K562 (cell line): ENCODE results near the gene UBE3B.

Experiments
- CREB3 ChIP-seq: fragments of 450-650 bp; conservative IDR thresholded peaks from 2 replicates; pipeline ENCODE4 v1.6.1; 2016; ENCODE audit warnings: missing genetic modification characterization, low read depth, mild to moderate bottlenecking, missing compliant biosample characterization, moderate library complexity
- CTCF ChIP-seq, 3 experiments: IDR thresholded peaks in 2 of 3; conservative IDR thresholded peaks in 1 of 3; 2 replicates each; pipeline ENCODE4 v1.5.1; 2011 to 2012; ENCODE audit warnings: low read length in 3 of 3, mild to moderate bottlenecking in 3 of 3, control low read depth in 2 of 3, improper control_type of control experiment in 1 of 3, inconsistent platforms in 1 of 3, low read depth in 1 of 3, mixed read lengths in 1 of 3, moderate library complexity in 1 of 3; ENCODE audit not compliant: insufficient read depth in 2 of 3
- E2F6 ChIP-seq, 2 experiments: IDR thresholded peaks; 2 replicates each; pipeline ENCODE4 v1.6.1; 2011; ENCODE audit warnings: borderline replicate concordance in 1 of 2, control low read depth in 1 of 2, low read depth in 1 of 2, low read length in 1 of 2, mild to moderate bottlenecking in 1 of 2, mixed read lengths in 1 of 2, moderate library complexity in 1 of 2; ENCODE audit not compliant: insufficient read depth in 1 of 2, insufficient read length in 1 of 2, poor library complexity in 1 of 2, severe bottlenecking in 1 of 2; ENCODE audit errors: extremely low read depth in 1 of 2
- JUND ChIP-seq, 2 experiments: IDR thresholded peaks; 2 replicates in 1 of 2; 3 replicates in 1 of 2; pipeline ENCODE4 v1.6.1; 2011; ENCODE audit warnings: borderline replicate concordance in 2 of 2, low read depth in 2 of 2, low read length in 2 of 2, improper control_type of control experiment in 1 of 2, missing biosample characterization in 1 of 2, missing genetic modification characterization in 1 of 2, missing genetic modification reagents in 1 of 2
- MAX ChIP-seq: sonication (generic); formaldehyde crosslinking; IDR thresholded peaks from 2 replicates; pipeline ENCODE4 v1.9.0; 2022; ENCODE audit warnings: mild to moderate bottlenecking, missing genetic modification reagents
- MYC ChIP-seq, 2 experiments: fragments of 250-450 bp in 1 of 2; sonication (Bioruptor Pico) in 1 of 2; IDR thresholded peaks; 2 replicates each; pipeline versions ENCODE4 v1.5.1 to v1.6.1; 2012 to 2021; ENCODE audit warnings: low read depth in 2 of 2, borderline replicate concordance in 1 of 2, improper control_type of control experiment in 1 of 2, low read length in 1 of 2, mild to moderate bottlenecking in 1 of 2, moderate library complexity in 1 of 2
- NCOR1 ChIP-seq: fragments of 450-650 bp; IDR thresholded peaks from 2 replicates; pipeline ENCODE4 v1.6.1; 2016; ENCODE audit warnings: mild to moderate bottlenecking, moderate library complexity
- POLR2A ChIP-seq: fragments of 450-650 bp; conservative IDR thresholded peaks from 2 replicates; pipeline ENCODE4 v1.6.1; 2016
- POLR2AphosphoS5 ChIP-seq: IDR thresholded peaks from 2 replicates; pipeline ENCODE4 v1.6.1; 2011; ENCODE audit warnings: mild to moderate bottlenecking, low read depth, low read length, moderate library complexity; ENCODE audit not compliant: control insufficient read depth, insufficient read depth
- ZNF561 ChIP-seq: fragments of 450-650 bp; formaldehyde crosslinking; conservative IDR thresholded peaks from 2 replicates; pipeline ENCODE4 v1.4.0; 2020; ENCODE audit warnings: mild to moderate bottlenecking, moderate library complexity

- TF ChIP-seq E2F6 (IDR thresholded peaks at IDR 0.05; ENCODE audit: borderline replicate concordance in 1 of 2, extremely low read depth in 1 of 2, insufficient read depth in 1 of 2, insufficient read length in 1 of 2, low read depth in 1 of 2, low read length in 1 of 2, poor library complexity in 1 of 2, severe bottlenecking in 1 of 2) (no peak), ZNF561 (CRISPR knock-in tag) (no peak), POLR2AphosphoS5 (no peak), MAX (CRISPR knock-in tag) (0 out of 2 replicates have a peak, but pooled peaks have one; percentile 14), JUND (IDR thresholded peaks at IDR 0.05; ENCODE audit: borderline replicate concordance, low read depth, low read length) (no peak), JUND (tag; IDR thresholded peaks at IDR 0.05; ENCODE audit: borderline replicate concordance, low read depth, low read length) (no peak), NCOR1 (no peak), MYC (IDR thresholded peaks at IDR 0.05; ENCODE audit: low read depth, low read length) (no peak), MYC (CRISPR knock-in tag; IDR thresholded peaks at IDR 0.05; ENCODE audit: borderline replicate concordance, low read depth) (no peak), CTCF (IDR thresholded peaks at IDR 0.05 in 2 of 3, conservative IDR thresholded peaks at IDR 0.05 in 1 of 3; ENCODE audit: insufficient read depth in 2 of 3, low read depth in 1 of 3, low read length in 3 of 3) (no peak), POLR2A (no peak), CREB3 (no peak)
Observed at GRCh38 chr12:109475993-109476806, 1.2 kb upstream of the UBE3B start.
